NT2/D1 (cell line): ENCODE data around the gene TM4SF5.

Experiments used
- DNase-seq: peaks from one replicate; pipeline ENCODE4 v3.0.0-alpha.2; 2011; ENCODE audit warnings: low read depth, low spot score
- H3K27me3 ChIP-seq: 2 replicates; pipeline ENCODE4 v1.6.0; 2011; ENCODE audit warnings: mild to moderate bottlenecking; ENCODE audit not compliant: insufficient read length, insufficient read depth
- H3K36me3 ChIP-seq: 2 replicates; pipeline ENCODE4 v1.6.1; 2011; ENCODE audit warnings: mild to moderate bottlenecking, low read length, mixed read lengths; ENCODE audit not compliant: insufficient read depth, insufficient read length
- H3K4me1 ChIP-seq: 2 replicates; pipeline ENCODE4 v1.5.1; 2011; ENCODE audit not compliant: insufficient read depth, insufficient read length
- H3K4me3 ChIP-seq: 2 replicates; pipeline ENCODE4 v1.5.1; 2011; ENCODE audit warnings: low read depth; ENCODE audit not compliant: insufficient read length
- H3K9ac ChIP-seq: 2 replicates; pipeline ENCODE4 v1.6.0; 2011; ENCODE audit warnings: low read depth; ENCODE audit not compliant: insufficient read length
- H3K9me3 ChIP-seq: 2 replicates; pipeline ENCODE4 v1.5.1; 2011; ENCODE audit warnings: mild to moderate bottlenecking, low read length; ENCODE audit not compliant: insufficient read depth
- SUZ12 ChIP-seq: IDR thresholded peaks from 2 replicates; pipeline ENCODE4 v1.6.1; 2011; ENCODE audit not compliant: insufficient read length, insufficient read depth; ENCODE audit errors: extremely low read depth
- YY1 ChIP-seq: IDR thresholded peaks from 2 replicates; pipeline ENCODE4 v1.6.1; 2011; ENCODE audit not compliant: insufficient read length, insufficient read depth
- ZNF274 ChIP-seq: IDR thresholded peaks from 2 replicates; pipeline ENCODE4 v1.6.1; 2011; ENCODE audit warnings: mild to moderate bottlenecking, low read depth, low read length

Gene TM4SF5

GRCh38 chr17:4748686-4749085 lies 23.0 kb upstream of the TM4SF5 start:
- DNase-seq = no peak
- Histone ChIP-seq H3K4me3 (no peak overlapping the region), H3K36me3 (no peaks in the 10 kb centered on the region), H3K4me1 (no peaks in the 10 kb centered on the region), H3K27me3 (peaks cover 7% of the 10 kb centered on the region), H3K9me3 (no peaks in the 10 kb centered on the region), H3K9ac (no peak overlapping the region)
- no peak for TF ChIP-seq YY1
- no peak for TF ChIP-seq ZNF274
- no peak for TF ChIP-seq SUZ12

- TF ChIP-seq SUZ12 = no peak
- no peak for TF ChIP-seq YY1
- TF ChIP-seq ZNF274 = no peak
- H3K27me3 ChIP-seq = no peaks in the 10 kb centered on the region
- no peak overlapping the region for H3K4me3 ChIP-seq
- H3K9me3 ChIP-seq = no peaks in the 10 kb centered on the region
- H3K4me1 ChIP-seq = no peaks in the 10 kb centered on the region
- DNase-seq = no peak
- no peak overlapping the region for H3K9ac ChIP-seq
- no peaks in the 10 kb centered on the region for H3K36me3 ChIP-seq
These were observed 21.1 kb upstream of the TM4SF5 start for GRCh38 chr17:4750606-4751005.

GRCh38 chr17:4751932-4752331 lies 19.8 kb upstream of the TM4SF5 start:
- TF ChIP-seq SUZ12 (no peak), YY1 (no peak), ZNF274 (no peak)
- Histone ChIP-seq H3K27me3 (no peaks in the 10 kb centered on the region), H3K36me3 (no peaks in the 10 kb centered on the region), H3K9ac (no peak overlapping the region), H3K9me3 (no peaks in the 10 kb centered on the region), H3K4me1 (no peaks in the 10 kb centered on the region), H3K4me3 (no peak overlapping the region)
- no peak for DNase-seq

GRCh38 chr17:4753392-4753791 lies 18.3 kb upstream of the TM4SF5 start:
- Histone ChIP-seq H3K4me3 (no peak overlapping the region), H3K9me3 (no peaks in the 10 kb centered on the region), H3K9ac (no peak overlapping the region), H3K36me3 (no peaks in the 10 kb centered on the region), H3K4me1 (no peaks in the 10 kb centered on the region), H3K27me3 (no peaks in the 10 kb centered on the region)
- TF ChIP-seq YY1 = no peak
- TF ChIP-seq SUZ12 = no peak
- no peak for TF ChIP-seq ZNF274
- no peak for DNase-seq

- H3K4me3 ChIP-seq = no peak overlapping the region
- H3K27me3 ChIP-seq = no peaks in the 10 kb centered on the region
- no peaks in the 10 kb centered on the region for H3K36me3 ChIP-seq
- DNase-seq = no peak
- no peaks in the 10 kb centered on the region for H3K4me1 ChIP-seq
- H3K9ac ChIP-seq = no peak overlapping the region
- TF ChIP-seq ZNF274 (no peak), SUZ12 (no peak), YY1 (no peak)
- no peaks in the 10 kb centered on the region for H3K9me3 ChIP-seq
These were observed 11.9 kb upstream of the TM4SF5 start for GRCh38 chr17:4759776-4760236.

- Histone ChIP-seq H3K9ac (no peak overlapping the region), H3K4me1 (no peaks in the 10 kb centered on the region), H3K27me3 (no peaks in the 10 kb centered on the region), H3K4me3 (no peak overlapping the region), H3K36me3 (no peaks in the 10 kb centered on the region), H3K9me3 (no peaks in the 10 kb centered on the region)
- TF ChIP-seq ZNF274 = no peak
- no peak for TF ChIP-seq SUZ12
- no peak for TF ChIP-seq YY1
- DNase-seq = no peak
These were observed 7.1 kb upstream of the TM4SF5 start for GRCh38 chr17:4764595-4764994.

- no peak overlapping the region for H3K9ac ChIP-seq
- no peaks in the 10 kb centered on the region for H3K27me3 ChIP-seq
- no peaks in the 10 kb centered on the region for H3K4me1 ChIP-seq
- H3K9me3 ChIP-seq = no peaks in the 10 kb centered on the region
- no peak for DNase-seq
- H3K4me3 ChIP-seq = no peak overlapping the region
- TF ChIP-seq YY1 (no peak), ZNF274 (no peak), SUZ12 (no peak)
- H3K36me3 ChIP-seq = no peaks in the 10 kb centered on the region
These were observed 5.5 kb upstream of the TM4SF5 start for GRCh38 chr17:4766201-4766600.

- Histone ChIP-seq H3K36me3 (no peaks in the 10 kb centered on the region), H3K4me3 (no peak overlapping the region), H3K9me3 (no peaks in the 10 kb centered on the region), H3K4me1 (no peaks in the 10 kb centered on the region), H3K27me3 (no peaks in the 10 kb centered on the region), H3K9ac (no peak overlapping the region)
- TF ChIP-seq YY1 (no peak), ZNF274 (no peak), SUZ12 (no peak)
- no peak for DNase-seq
These were observed 5.0 kb upstream of the TM4SF5 start for GRCh38 chr17:4766723-4767122.
